Inferior parietal cortex (tissue), 1 donor: ENCODE measurements around the gene CTBP2.
A peak's percentile ranks its signal among the peaks of the same experiment; 100 is the strongest.
"Not testable (repeated sequence)": the region's sequence is repeated elsewhere in the genome, so short reads cannot be mapped to it uniquely, and the experiment has no call there.

Experiments used
- DNase-seq: peaks from one replicate; pipeline ENCODE4 v3.0.0-alpha.2; 2016; ENCODE audit errors: extremely low spot score

CTBP2 gene

DNA sequence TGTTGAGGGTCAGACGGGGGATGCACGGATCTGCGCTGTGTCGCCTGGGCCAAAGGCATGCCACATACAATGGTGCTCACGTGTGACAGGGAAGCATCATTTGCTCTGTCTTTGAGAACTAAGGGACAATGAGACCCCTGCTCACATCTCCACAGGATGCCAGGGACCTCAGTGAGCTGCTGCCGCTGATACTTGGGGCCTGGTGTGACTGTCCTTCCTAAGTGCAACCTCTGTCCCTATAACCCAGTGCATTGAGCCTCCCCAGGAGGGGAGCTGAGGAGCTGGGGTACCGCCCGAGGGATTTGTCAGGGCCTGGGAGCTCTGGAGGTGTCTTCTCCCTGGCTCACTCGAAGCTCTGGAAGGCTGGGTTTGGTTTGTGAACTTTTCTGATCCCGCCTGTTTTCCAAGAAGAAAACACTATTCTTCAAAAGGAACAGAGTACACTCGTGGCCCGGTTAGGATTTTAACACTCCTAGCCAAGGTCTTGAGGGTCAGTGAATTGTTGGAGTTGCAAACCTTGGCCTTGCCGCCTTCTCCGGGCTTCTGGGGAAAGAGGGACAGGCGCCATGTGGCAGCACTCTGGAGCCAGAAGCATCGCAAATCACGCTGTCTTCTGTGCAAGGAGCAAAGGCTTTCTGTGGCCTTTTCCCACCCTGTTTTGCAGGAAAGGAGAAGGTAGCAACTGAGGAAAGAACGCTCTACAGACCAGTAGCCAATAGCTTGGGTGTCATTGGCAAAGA is 26.2 kb upstream of the CTBP2 start:
- DNase-seq = no peak

DNA sequence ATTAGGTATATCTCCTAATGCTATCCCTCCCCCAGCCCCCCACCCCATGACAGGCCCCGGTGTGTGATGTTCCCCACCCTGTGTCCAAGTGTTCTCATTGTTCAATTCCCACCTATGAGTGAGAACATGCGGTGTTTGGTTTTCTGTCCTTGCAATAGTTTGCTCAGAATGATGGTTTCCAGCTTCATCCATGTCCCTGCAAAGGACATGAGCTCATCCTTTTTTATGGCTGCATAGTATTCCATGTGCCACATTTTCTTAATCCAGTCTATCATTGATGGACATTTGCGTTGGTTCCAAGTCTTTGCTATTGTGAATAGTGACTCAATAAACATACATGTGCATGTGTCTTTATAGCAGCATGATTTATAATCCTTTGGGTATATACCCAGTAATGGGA is 18.7 kb upstream of the CTBP2 start:
- not testable (repeated sequence) for DNase-seq

DNA sequence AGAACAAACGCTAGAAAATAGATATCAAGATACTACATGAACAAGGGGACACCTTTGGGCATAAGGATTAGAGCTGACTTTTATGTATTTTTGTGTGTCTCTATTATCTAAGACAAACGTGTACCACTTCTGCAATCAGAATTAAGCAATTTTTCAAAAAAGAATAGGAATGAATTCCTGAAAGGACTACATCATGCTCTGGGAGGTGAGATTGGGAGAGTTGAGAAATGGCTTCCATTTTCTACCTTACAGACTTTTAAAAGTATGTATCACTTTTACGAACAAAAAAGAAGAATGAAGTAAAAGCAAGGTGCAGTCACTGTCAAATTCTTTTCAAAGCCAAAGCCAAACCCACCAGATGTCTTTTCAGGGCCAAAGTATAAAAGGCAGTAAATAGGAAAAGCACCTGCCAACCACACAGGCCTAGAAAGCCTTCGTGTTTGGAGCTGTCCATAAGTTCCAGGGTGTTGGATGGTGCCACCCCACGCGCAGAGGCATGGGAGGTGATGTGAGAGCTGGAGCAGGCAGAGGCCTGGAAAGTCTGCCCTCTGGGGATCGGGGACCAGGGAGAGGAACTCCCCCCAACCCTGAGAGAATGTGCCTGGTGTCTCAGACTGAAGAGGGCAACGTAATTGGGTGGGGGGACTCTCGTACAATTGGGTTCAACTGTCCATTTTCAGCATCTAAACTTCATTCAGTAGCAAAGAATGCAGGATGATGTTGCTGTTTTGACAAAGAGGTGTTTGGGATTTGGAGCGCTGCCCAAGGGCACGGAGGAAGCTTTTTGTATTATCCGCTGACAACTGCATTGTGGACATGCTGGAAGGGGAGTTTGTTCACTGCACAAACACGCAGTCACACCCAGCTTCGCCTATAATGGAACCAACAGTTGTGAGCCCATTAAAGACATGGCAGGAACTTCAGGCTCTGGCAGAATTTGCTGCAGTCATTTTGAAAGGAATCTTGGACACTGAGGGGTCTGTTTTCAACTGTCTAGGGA is 17.6 kb upstream of the CTBP2 start:
- DNase-seq = no peak

DNA sequence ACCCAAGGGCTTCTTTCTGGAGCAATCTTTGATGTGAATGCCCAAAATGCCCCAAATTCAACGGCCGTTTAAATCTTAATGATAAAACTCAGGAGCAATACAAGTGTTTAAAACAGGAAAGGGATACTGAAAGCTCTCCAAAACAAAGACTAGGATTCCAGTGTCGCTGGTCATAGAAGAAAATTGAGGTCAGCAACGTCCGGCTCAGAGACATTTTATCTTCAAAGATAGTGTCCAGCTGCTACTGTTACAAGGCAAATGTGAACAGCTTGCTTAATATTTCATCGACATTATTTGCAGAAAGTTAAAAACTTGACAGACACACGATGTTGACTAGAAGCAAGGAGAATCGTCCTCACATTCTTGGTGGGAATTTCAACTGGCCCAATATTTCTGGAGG is 15.4 kb upstream of the CTBP2 start:
- DNase-seq = no peak

DNA sequence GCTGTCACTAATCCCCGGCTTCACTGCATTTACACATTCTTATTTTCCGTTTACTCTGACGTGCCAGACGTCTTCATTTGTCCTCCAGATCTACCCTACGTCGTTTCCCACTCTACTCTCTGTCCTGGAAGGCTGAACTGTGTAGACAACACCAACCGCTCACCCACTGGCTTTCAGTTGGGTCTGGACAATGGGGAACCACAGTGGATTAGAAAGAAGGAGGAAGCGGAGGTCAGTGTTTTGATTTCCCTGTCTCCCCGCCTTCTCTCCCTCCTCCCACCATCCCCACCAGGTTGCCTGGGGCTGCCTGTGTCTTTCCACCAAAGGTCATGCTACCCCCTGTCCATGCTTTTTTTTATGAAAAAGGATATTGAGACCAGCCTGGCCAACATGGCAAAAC is 14.0 kb upstream of the CTBP2 start:
- DNase-seq = no peak

DNA sequence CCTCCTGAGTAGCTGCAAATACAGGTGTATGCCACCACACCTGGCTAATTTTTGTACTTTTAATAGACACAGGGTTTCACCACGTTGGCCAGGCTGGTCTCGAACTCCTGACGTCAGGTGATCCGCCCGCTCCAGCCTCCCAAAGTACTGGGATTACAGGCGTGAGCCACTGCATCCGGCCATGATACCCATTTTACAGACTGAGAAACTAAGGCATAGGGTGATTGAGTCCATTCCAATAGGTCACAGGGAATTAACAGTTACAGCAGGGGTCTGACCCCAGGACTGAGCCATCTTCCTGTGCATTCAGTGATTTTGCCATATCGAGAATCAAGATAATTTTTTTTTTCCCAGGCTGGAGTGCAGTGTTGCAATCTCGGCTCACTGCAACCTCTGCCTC is 12.3 kb upstream of the CTBP2 start:
- no peak for DNase-seq

DNA sequence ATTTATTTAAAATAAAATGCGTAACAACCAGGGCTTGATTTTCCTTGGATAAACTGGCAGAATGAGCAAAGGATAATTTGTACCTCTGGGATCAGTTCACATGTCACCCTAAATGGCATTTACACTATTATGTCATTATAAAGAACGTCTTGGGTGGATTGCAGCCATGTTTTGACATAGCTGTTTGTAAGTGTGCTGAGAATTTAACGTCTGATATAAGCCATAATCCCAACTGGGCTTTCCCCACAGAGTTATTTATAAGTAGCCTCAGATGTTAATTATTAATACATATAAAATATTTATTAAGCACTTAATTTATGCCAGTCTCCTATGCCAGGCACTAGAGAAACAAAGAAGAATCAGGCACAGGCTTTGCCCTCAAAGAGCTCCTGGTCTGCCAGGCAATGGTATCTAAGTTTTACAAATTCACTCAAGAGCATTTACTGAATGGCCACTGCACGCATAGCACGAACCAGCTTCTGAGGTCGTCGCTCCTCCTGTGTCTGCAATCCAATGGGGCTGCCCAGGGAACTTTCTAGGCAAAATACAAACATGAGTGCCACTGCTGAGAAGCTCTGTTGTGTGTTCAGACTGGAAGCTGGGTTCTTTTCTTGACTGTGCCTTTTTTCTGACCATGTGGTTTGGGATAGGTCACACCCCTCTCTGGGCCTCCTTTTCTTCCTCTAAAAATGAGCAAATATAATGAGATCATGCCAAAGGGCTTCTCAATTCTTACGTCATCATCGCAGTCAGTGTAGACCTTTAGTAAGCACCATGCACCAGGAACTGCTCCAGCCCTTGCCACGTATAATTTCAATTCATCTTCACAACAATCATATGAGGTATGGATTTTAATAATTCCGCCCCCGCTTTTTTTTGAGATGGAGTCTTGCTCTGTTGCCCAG is 11.3 kb upstream of the CTBP2 start:
- DNase-seq = no peak

DNA sequence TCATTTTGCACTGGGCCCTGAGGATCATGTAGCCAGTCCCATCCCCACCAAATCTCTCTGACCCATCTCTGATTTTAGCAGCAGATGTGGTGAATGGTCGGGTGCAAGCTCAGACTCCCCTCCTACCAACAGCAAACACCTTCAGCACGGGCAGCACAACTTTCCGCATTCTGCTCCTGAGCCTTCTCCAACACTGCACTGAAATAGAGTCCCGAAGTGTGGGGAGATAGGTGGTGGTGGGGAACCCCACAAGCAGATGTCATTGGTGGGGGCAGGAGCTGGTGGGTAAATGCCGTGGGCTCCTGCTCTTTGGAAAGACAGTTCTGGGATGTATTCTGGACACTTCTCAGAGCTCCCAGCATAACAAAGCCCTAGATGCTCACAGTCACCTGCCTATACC is 9.6 kb upstream of the CTBP2 start:
- DNase-seq = no peak

DNA sequence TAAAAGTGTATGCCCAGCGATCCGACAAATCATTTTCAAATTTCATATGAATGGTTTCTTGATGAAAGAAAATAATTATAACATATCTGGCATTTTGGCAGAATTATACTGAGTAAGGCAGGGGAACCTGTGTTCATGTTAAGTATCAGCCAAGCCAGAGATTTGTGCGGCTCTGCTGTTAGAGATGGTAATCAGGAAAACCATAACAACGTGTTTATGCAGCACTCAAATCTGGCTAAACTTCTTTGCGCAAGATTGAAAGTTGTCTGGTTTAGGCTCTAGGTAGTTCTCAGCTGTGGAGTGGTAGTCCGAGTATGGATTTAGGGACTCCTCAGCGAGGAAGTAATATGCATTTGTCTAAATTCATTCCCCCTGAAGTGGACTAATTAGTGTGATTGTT is 8.9 kb upstream of the CTBP2 start:
- no peak for DNase-seq

DNA sequence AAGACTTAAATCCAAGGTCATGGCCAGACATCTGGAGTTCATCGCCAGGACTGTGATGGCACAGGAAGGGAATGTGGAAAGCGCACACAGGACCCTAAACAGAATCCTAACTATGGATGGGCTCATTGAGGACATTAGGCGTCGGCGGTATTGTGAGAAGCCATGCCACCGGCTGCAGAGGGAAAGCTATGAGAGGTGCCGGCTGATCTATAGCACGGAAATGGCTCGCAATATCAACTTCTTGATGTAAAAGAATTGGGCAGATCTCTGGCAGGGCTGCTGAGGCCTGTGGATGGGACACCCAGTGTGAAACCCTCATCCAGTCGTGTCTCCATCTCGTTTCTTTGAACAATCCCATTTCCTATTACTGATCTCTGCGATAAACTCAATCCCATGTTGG is 6.3 kb upstream of the CTBP2 start:
- DNase-seq = no peak

DNA sequence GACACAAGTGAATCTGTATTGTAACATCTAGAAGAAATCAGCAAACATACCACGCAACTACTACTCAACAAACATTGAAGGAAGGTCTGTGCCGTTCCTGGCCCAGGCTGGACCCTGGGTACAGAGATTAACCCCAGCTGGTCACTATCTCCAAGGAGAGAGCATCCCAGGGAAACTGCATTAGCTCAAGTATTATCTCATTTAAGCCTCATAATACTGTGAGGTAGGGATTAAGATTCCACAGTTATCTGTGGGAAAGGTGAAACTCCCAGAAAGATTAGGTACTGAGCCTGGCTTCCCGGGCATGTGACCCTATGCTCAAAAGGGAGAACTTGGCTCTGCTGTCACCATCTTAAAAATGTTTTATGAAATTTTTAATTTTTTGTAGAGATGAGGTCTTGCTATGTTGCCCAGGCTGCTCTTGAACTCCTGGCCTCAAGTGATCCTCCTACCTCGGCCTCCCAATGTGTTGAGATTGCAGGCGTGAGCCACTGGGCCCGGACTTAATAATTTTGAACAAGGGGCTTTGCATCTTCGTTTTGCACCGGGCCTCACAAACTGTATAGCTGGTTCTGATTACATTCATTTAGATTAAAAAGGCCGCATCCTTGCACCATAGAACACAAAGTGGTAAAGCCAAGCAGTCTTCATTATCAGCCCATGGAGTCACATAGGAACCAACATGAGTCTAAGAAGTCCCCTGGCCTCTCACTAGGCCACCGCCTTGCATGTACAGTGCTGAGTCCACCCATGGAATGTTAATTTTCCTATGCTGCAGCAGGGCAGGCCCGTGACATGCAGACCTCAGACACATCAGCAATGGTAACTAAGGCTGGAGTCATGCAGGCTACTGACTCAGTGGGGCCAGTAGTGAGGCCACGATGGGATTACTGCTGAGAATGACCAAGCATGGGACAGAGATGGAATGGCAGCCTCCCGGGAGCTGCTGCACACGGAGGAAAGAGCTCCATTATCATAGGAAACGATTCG is 5.5 kb upstream of the CTBP2 start:
- no peak for DNase-seq

DNA sequence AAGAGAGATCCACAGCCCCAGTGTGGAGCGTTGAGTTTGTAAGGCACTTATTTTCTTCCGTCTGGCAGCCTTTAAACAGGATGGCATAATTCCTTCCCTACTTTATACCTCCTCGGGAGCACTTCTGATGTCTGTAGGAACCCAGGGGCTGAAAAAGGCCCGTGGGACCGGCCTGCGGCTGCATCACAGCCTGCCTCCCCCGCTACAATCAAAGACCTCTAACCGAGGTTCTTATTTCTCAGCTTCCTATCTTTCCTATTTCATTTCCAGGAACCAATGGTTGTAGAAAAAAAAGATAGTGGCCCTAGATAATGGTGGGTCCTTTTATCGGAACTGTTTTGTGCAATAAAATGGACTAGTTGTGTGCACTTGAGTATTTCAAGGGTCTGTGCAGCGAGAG is 4.1 kb upstream of the CTBP2 start:
- DNase-seq = no peak

DNA sequence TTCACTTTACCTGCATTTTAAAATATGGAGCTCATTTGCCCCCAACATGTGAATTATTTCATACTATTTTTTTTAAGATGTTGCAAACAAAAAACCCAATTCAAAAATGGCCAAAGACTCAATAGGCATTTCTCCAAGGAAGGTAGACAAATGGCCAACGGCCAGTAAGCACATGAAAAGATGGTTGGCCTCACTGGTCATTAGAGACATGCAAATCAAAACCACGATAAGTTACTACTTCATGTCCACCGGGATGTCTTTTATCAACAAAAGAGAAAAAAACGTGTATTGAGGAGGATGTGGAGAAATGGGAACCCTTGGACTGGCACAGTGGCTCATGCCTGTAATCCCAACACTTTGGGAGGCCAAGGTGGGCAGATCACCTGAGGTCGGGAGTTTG is 3.4 kb upstream of the CTBP2 start:
- no peak for DNase-seq

DNA sequence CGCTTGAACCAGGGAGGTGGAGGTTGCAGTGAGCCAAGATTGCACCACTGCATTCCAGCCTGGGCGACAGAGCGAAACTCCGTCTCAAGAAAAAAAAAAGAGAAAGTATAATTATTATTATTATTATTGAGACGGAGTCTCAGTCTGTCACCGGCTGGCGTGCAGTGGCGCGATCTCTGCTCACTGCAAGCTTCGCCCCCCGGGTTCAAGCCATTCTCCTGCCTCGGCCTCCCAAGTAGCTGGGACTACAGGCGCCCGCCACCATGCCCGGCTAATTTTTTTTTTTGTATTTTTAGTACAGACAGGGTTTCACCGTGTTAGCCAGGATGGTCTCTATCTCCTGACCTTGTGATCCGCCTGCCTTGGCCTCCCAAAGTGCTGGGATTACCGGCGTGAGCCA is 2.9 kb upstream of the CTBP2 start:
- DNase-seq = not testable (repeated sequence)

DNA sequence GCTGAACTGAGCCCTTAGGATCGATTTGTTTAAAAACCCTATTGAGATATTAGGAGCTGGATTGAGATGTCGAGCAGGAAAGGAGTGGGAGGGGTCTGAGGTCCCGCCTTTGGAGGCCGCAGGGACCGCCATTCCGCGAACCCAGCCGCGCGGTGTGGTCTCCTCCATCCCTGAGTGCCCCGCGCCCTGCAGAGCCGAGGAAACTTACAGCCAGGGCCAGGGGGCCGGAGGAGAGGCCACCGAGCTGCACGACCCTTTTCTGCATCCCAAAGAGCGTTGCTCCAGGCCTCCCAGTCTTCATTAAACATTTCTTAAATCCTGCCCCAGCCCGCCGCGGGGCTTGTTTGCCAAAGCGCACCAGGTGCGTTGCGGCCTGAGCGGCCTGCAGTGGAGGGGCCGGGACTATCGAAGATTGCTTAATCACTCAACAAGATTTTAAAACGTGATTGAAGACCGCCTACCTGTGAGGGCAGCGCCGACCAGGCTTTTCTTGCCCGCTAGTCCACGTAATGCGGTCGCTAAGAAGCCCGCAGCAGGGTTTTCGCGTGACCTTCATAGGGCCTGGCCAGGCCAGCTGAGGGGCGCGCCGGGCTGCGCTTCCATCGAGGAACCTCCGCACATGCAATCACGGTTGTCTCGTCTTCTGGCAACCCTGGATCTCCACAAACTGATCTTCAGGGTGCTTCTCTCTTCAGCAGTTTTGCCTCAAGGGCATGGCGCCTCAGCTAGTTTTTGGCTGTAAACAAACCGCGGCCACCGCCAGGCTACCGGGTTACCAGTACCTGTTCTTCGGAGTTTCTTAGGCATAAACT is 2.0 kb upstream of the CTBP2 start:
- DNase-seq = no peak

DNA sequence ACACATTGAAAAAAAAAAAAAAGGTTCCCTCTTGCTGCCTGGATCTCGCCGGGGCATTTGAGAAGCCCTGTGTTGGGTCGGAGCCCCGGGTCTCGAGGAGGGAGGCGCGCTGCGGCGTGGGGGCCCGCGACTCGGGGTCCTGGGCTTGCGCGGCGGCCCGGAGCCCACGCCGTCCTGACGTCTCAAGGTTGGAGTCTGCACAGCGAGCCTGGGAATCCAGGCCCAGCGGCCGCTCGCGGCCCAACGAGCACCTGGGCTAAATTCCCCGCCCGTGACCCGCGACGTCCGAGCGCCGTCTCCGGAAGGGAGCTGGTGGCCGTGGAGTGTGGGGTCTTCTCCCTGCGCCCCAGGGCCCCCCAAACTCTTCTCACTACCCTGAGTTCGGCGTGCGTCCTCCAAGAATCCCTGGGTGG is 1.4 kb upstream of the CTBP2 start:
- no peak for DNase-seq

DNA sequence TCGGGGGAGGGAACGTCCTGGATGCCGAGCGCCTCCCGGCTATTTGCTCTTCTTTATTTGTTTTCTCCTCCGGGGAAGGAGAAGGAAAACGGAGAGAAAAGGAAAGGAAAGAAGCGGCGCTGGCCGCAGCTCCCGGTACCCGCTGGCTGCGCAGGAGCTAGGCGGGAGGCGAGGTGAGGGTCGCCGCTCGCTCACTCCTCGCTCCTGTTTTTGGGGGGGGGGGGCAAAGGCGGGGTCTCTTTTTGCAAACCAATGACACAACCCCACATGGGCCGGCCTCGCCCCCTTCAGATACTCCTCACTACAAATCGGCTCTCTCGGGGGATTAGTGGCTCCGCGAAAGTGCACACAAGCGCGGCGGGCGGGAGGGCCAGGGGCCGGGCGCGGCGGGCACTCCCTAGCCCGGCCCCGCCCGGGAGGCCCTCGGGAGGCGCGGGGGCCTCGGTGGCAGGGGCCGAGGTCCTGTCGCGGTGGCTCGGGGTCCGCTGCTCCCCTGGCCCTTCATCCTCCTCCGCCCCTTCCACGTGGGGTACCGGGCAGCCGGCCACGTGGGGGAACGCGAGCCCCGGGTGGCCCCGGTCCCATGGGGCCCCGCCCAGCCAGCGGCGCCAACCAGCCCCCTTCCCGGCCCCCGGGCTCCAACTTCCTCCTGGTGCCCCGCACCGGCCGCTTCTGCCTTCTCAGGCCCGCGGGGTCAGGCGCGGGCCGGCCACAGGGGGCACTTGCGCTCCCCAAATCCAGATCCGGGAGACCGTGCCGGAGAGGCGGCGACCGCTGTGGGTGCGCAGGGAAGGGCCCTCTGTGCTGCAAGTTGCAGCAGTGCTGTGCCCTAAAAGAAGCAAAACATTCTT is 718 bp upstream of the CTBP2 start:
- DNase-seq = peak; percentile 41

DNA sequence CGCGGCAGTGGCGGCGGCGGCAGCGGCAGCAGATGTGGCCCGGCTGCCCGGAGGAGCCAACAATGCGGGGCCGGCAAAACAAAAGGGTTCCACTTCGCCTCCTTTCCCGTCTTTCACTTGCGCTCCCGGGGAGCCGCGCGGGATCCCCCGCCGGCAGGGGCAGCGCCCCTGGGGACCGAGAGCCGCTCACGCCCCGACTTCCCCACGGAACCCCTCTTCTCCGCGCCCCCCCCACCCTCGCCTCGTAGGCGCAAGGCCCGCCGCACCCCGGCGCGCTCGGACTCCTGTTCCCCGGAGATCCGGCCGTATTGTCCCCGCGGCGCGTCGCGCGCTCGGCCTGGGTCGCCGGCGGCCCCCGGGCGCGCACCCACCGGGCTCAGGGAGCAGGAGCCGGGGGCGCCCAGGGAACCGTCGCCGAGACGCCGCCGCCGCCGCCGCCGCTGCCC is 854 bp downstream of the CTBP2 start:
- DNase-seq = no peak
